Heart left ventricle (tissue), 16 donors: ENCODE measurements around the gene INPP4B. TPM values are rescaled to one million over a fixed set of nuclear protein-coding genes. Genes with fewer than 3 reads are reported as not detected.

ENCODE experiments used
- ATAC-seq, 4 donors: fragments of 200-7000 bp; cut with Tn5 transposase; one replicate each; pipeline ENCODE4 v1.9.1; 2020 to 2022; ENCODE audit warnings: moderate library complexity in 4 of 4, mild to moderate bottlenecking in 3 of 4, moderate number of reproducible peaks in 1 of 4
- DNase-seq, 5 donors: peaks; one replicate each; pipeline ENCODE4 v3.0.0-alpha.2; 2020
- H3K27ac ChIP-seq, 12 donors: fragments of 200-600 bp; sonication (generic) in 4 of 12; one replicate each; pipeline versions ENCODE4 v1.5.0 to v1.8.0; 2016 to 2022; ENCODE audit warnings: mild to moderate bottlenecking in 2 of 12
- H3K27me3 ChIP-seq, 9 donors: fragments of 200-600 bp; sonication (generic) in 2 of 9; one replicate each; pipeline versions ENCODE4 v1.5.1 to v1.8.0; 2016 to 2022; ENCODE audit warnings: mild to moderate bottlenecking in 3 of 9
- H3K36me3 ChIP-seq, 9 donors: fragments of 200-600 bp; sonication (generic) in 2 of 9; one replicate each; pipeline versions ENCODE4 v1.5.0 to v1.8.0; 2018 to 2022; ENCODE audit warnings: mild to moderate bottlenecking in 2 of 9
- H3K4me1 ChIP-seq, 12 donors: fragments of 200-600 bp; sonication (generic) in 4 of 12; one replicate each; pipeline versions ENCODE4 v1.5.0 to v1.8.0; 2016 to 2022; ENCODE audit warnings: mild to moderate bottlenecking in 3 of 12
- H3K4me3 ChIP-seq, 12 donors: fragments of 200-600 bp; sonication (generic) in 4 of 12; one replicate each; pipeline versions ENCODE4 v1.5.0 to v1.8.0; 2017 to 2022; ENCODE audit warnings: mild to moderate bottlenecking in 9 of 12, moderate library complexity in 4 of 12
- H3K9me3 ChIP-seq, 12 donors: fragments of 200-600 bp; sonication (generic) in 4 of 12; one replicate each; pipeline versions ENCODE4 v1.5.0 to v1.8.0; 2016 to 2022; ENCODE audit warnings: mild to moderate bottlenecking in 1 of 12
- CTCF ChIP-seq, 12 donors: fragments of 200-600 bp; sonication (generic) in 4 of 12; IDR thresholded peaks; one replicate each; pipeline versions ENCODE4 v1.5.0 to v1.8.0; 2018 to 2022; ENCODE audit warnings: antibody characterized with exemption in 12 of 12, mild to moderate bottlenecking in 5 of 12
- POLR2A ChIP-seq, 2 donors: fragments of 450-650 bp; IDR thresholded peaks; one replicate each; pipeline ENCODE4 v1.6.1; 2017; ENCODE audit warnings: antibody characterized with exemption in 2 of 2, mild to moderate bottlenecking in 2 of 2, moderate library complexity in 2 of 2
- WGBS, 4 donors: extraction: QIAGEN DNeasy Blood & Tissue Kit in 2 of 4; methylation state at CpG; one replicate each; pipeline versions ENCODE4 v1.1.5 to v1.1.7; 2013 to 2018; 5-methylcytosine and 5-hydroxymethylcytosine counted together
- intact Hi-C, 10 donors: fragments of 100-400 bp; cut with DNase I; formaldehyde crosslinking; loops; one replicate each; pipeline versions ENCODE4 v1.11.1 to v1.14.2; 2022
- polyA plus RNA-seq, 2 donors: library from polyadenylated mRNA; stranded (reverse); fragments of 200-250 nt; gene quantifications; one replicate each; pipeline ENCODE4 v1.2.3, GENCODE V29; 2013
- total RNA-seq, 9 donors: library from RNA; depleted of rRNA in 2 of 9; stranded (reverse); fragments of >200 nt in 2 of 9; fragmentation: NEBNext Ultra II Directional in 3 of 9; extraction: Animal tissue kit (Norgen Biotek cat#: 25700) in 3 of 9; gene quantifications; one replicate each; pipeline versions ENCODE4 v1.1.0 to v1.2.4, GENCODE V29; 2016 to 2023
- donor health status: ischemic (EF 13 %, LVEDD 7.1; RV severe dilation, severe dysfunction).
- donor health status: healthy with polysubstance abuse.
- donor health status: DM: no; HTN: yes; CAD: no.
- donor health status: DM: no; HTN: no; CAD: no.
- donor health status: ischemic (EF 25% LVEDD 6.9; RV normal size, moderate dysfunction).
- donor health status: ischemic (EF 25% LVEDD 5.7; RV mildly dilated, moderate dysfunction).
- donor health status: healthy.
- donor health status: DM: yes; HTN: yes; CAD: no.
- donor health status: ischemic (EF 35%, LVEDD 5.7; RV mildly dilated, moderate dysfunction).
- donor health status: nonischemic (EF 11% LVEDD 7.7; RV severe dilation, severe dysfunction).
- donor health status: DM: yes; HTN: yes; CAD: no.
- donor health status: PGD.
- donor health status: ischemic (EF 29% LVEDD 5.4; RV normal size, mild dysfunction).
- donor health status: nonischemic (EF 23%, LVEDD 6.1; RV moderate dilation, normal function).

Gene INPP4B
- total and polyA plus RNA-seq, 11 donors: 5.5 to 128 (median 39.1) TPM

- ATAC-seq (peak in 1 of 4 donors; percentile 27), DNase-seq (no peak)
- no peak for TF ChIP-seq POLR2A (IDR thresholded peaks at IDR 0.05)
- TF ChIP-seq CTCF (IDR thresholded peaks at IDR 0.05): no peak
- intact Hi-C loops: no loop called here
- H3K4me1 ChIP-seq: no peaks in the 10 kb centered on the region
- no peaks in the 10 kb centered on the region for H3K27me3 ChIP-seq
- WGBS, 4 donors: 92 to 100% (median 97%) methylated on average over 1 of the region's 1 CpG; no CpG with 5 or more reads in 1 of the 4 donors
- H3K4me3 ChIP-seq: no peak overlapping the region
- H3K9me3 ChIP-seq: peaks cover 0 to 19% (median 0%) of the 10 kb centered on the region in 12 donors
- H3K36me3 ChIP-seq: no peaks in the 10 kb centered on the region
- H3K27ac ChIP-seq: no peak overlapping the region
These were observed 28.6 kb upstream of the INPP4B start for GRCh38 chr4:142874684-142875083.

DNA sequence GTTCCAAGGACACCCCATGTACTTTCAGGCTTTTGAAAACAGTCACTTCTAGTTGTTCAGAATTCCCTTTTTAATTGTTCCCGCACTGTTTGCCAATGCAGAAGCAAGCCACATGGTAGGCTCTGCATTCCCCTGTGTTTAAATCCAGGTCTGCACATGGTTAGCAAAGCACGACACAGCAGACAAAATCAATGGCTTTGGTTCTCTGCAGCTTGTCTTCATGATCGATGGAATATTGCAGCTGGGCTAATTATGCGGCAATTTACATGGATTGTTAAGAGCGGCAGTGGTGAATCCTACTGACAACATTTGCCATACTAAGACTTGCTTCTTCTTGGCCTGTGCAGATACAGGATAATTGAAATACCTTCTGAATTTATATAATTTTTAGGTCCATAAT lies 20.6 kb upstream of the INPP4B start:
- intact Hi-C loops: no loop called here
- no peaks in the 10 kb centered on the region for H3K36me3 ChIP-seq
- H3K27ac ChIP-seq: no peak overlapping the region
- peaks cover 0 to 9% (median 0%) of the 10 kb centered on the region in 12 donors for H3K4me1 ChIP-seq
- no peaks in the 10 kb centered on the region for H3K27me3 ChIP-seq
- no peak for TF ChIP-seq CTCF (IDR thresholded peaks at IDR 0.05)
- peaks cover 0 to 11% (median 0%) of the 10 kb centered on the region in 12 donors for H3K9me3 ChIP-seq
- WGBS, 4 donors: 83 to 89% (median 88%) methylated on average over 5 of the region's 5 CpGs
- no peak overlapping the region for H3K4me3 ChIP-seq
- no peak for DNase-seq
- ATAC-seq: no peak

- intact Hi-C loops: no loop called here
- H3K36me3 ChIP-seq: no peaks in the 10 kb centered on the region
- H3K27me3 ChIP-seq: no peaks in the 10 kb centered on the region
- no peak overlapping the region for H3K27ac ChIP-seq
- ATAC-seq: no peak
- no peaks in the 10 kb centered on the region for H3K9me3 ChIP-seq
- no peak overlapping the region for H3K4me3 ChIP-seq
- DNase-seq: no peak
- whole genome bisulfite sequencing, 4 donors: 93 to 100% (median 96%) methylated on average over 1 of the region's 1 CpG
- H3K4me1 ChIP-seq: peaks cover 0 to 5% (median 0%) of the 10 kb centered on the region in 12 donors
- no peak for TF ChIP-seq POLR2A (IDR thresholded peaks at IDR 0.05)
These were observed 15.2 kb upstream of the INPP4B start for GRCh38 chr4:142861351-142861750.

GRCh38 chr4:142858965-142859364 lies 12.9 kb upstream of the INPP4B start:
- DNase-seq: no peak
- Histone ChIP-seq H3K9me3 (no peaks in the 10 kb centered on the region), H3K27me3 (no peaks in the 10 kb centered on the region), H3K27ac (no peak overlapping the region), H3K36me3 (no peaks in the 10 kb centered on the region), H3K4me3 (no peak overlapping the region), H3K4me1 (peaks cover 0 to 2% (median 0%) of the 10 kb centered on the region in 12 donors)
- intact Hi-C loops: no loop called here
- TF ChIP-seq CTCF (IDR thresholded peaks at IDR 0.05) (no peak), POLR2A (IDR thresholded peaks at IDR 0.05) (no peak)
- no peak for ATAC-seq

- Histone ChIP-seq H3K27ac (no peak overlapping the region), H3K27me3 (no peaks in the 10 kb centered on the region), H3K9me3 (no peaks in the 10 kb centered on the region), H3K36me3 (no peaks in the 10 kb centered on the region), H3K4me3 (no peak overlapping the region), H3K4me1 (peaks cover 0 to 2% (median 0%) of the 10 kb centered on the region in 12 donors)
- intact Hi-C loops: no loop called here
- TF ChIP-seq CTCF (IDR thresholded peaks at IDR 0.05): no peak
- TF ChIP-seq POLR2A (IDR thresholded peaks at IDR 0.05): no peak
- ATAC-seq (no peak), DNase-seq (no peak)
- 51 to 60% (median 55%) methylated on average over 3 of the region's 3 CpGs for WGBS, 4 donors
These were observed 12.3 kb upstream of the INPP4B start for GRCh38 chr4:142858446-142858845.
